K562 (cell line): ENCODE measurements around the gene ZNF92. TPM values are rescaled to one million over a fixed set of nuclear protein-coding genes. Genes with fewer than 3 reads are reported as not detected.

Experiments
- ATF3 ChIP-seq, 2 experiments: fragments of 450-650 bp in 1 of 2; sonication (generic) in 1 of 2; formaldehyde crosslinking in 1 of 2; IDR thresholded peaks in 1 of 2; conservative IDR thresholded peaks in 1 of 2; 2 replicates each; pipeline versions ENCODE4 v1.6.1 to v1.8.1; 2016 to 2023; ENCODE audit warnings: mild to moderate bottlenecking in 2 of 2, moderate library complexity in 2 of 2, inconsistent platforms in 1 of 2, missing genetic modification reagents in 1 of 2
- CBFA2T2 ChIP-seq: fragments of 450-650 bp; conservative IDR thresholded peaks from 2 replicates; pipeline ENCODE4 v1.6.1; 2017; ENCODE audit warnings: mild to moderate bottlenecking
- CBFA2T3 ChIP-seq: fragments of 450-650 bp; IDR thresholded peaks from 2 replicates; pipeline ENCODE4 v1.6.1; 2017
- DPF2 ChIP-seq: fragments of 450-650 bp; IDR thresholded peaks from 2 replicates; pipeline ENCODE4 v1.6.1; 2016
- FOSL1 ChIP-seq: fragments of 200-800 bp; sonication (Bioruptor generic); conservative IDR thresholded peaks from 2 replicates; pipeline ENCODE4 v1.6.1; 2016; ENCODE audit warnings: missing genetic modification characterization, missing compliant biosample characterization
- JUNB ChIP-seq: fragments of 450-650 bp; formaldehyde crosslinking; conservative IDR thresholded peaks from 2 replicates; pipeline ENCODE4 v1.4.0; 2020; ENCODE audit warnings: mild to moderate bottlenecking
- JUND ChIP-seq, 2 experiments: IDR thresholded peaks; 2 replicates in 1 of 2; 3 replicates in 1 of 2; pipeline ENCODE4 v1.6.1; 2011; ENCODE audit warnings: borderline replicate concordance in 2 of 2, low read depth in 2 of 2, low read length in 2 of 2, improper control_type of control experiment in 1 of 2, missing biosample characterization in 1 of 2, missing genetic modification characterization in 1 of 2, missing genetic modification reagents in 1 of 2
- KDM1A ChIP-seq, 2 experiments: fragments of 450-650 bp; IDR thresholded peaks; 2 replicates each; pipeline ENCODE4 v1.6.1; 2016; ENCODE audit warnings: mild to moderate bottlenecking in 2 of 2
- KLF13 ChIP-seq: fragments of 450-650 bp; IDR thresholded peaks from 2 replicates; pipeline ENCODE4 v1.6.1; 2016; ENCODE audit warnings: missing genetic modification characterization, low read depth, mild to moderate bottlenecking, missing compliant biosample characterization, moderate library complexity, borderline replicate concordance
- MBD2 ChIP-seq: sonication (generic); IDR thresholded peaks from 2 replicates; pipeline ENCODE4 v1.6.1; 2016; ENCODE audit warnings: low read depth, borderline replicate concordance
- MEIS2 ChIP-seq: fragments of 450-650 bp; IDR thresholded peaks from 2 replicates; pipeline ENCODE4 v1.6.1; 2014; ENCODE audit warnings: mild to moderate bottlenecking; ENCODE audit not compliant: partially characterized antibody
- MTF1 ChIP-seq: fragments of 250-450 bp; sonication (Bioruptor Pico); IDR thresholded peaks from 2 replicates; pipeline ENCODE4 v1.9.0; 2021; ENCODE audit warnings: moderate library complexity, mild to moderate bottlenecking, inconsistent platforms, borderline replicate concordance
- NFE2 ChIP-seq: IDR thresholded peaks from 2 replicates; pipeline ENCODE4 v1.6.1; 2014; ENCODE audit warnings: antibody characterized with exemption, low read depth
- POLR3A ChIP-seq: IDR thresholded peaks from 2 replicates; pipeline ENCODE4 v1.6.1; 2011; ENCODE audit warnings: borderline replicate concordance, mild to moderate bottlenecking, moderate library complexity; ENCODE audit not compliant: insufficient read length, insufficient read depth; ENCODE audit errors: extremely low read depth
- RCOR1 ChIP-seq, 2 experiments: IDR thresholded peaks; 2 replicates each; pipeline ENCODE4 v1.6.1; 2012; ENCODE audit warnings: low read depth in 2 of 2, low read length in 2 of 2, borderline replicate concordance in 1 of 2, improper control_type of control experiment in 1 of 2
- SMARCA4 ChIP-seq: fragments of 450-650 bp; IDR thresholded peaks from 2 replicates; pipeline ENCODE4 v1.6.1; 2016
- SMARCE1 ChIP-seq: fragments of 450-650 bp; IDR thresholded peaks from 2 replicates; pipeline ENCODE4 v1.7.1; 2016; ENCODE audit warnings: mild to moderate bottlenecking
- TRIM24 ChIP-seq, 2 experiments: fragments of 450-650 bp; IDR thresholded peaks; 2 replicates each; pipeline ENCODE4 v1.6.1; 2016
- VEZF1 ChIP-seq: fragments of 200-800 bp; sonication (Bioruptor generic); IDR thresholded peaks from 2 replicates; pipeline ENCODE4 v1.6.1; 2017; ENCODE audit warnings: missing genetic modification characterization, missing compliant biosample characterization
- ZNF589 ChIP-seq: fragments of 200-800 bp; sonication (Bioruptor generic); IDR thresholded peaks from 2 replicates; pipeline ENCODE4 v1.6.1; 2016; ENCODE audit warnings: low read depth, missing genetic modification characterization, missing compliant biosample characterization
- ZNF785 ChIP-seq: fragments of 250-450 bp; sonication (Bioruptor Pico); IDR thresholded peaks from 2 replicates; pipeline ENCODE4 v1.4.0; 2020; ENCODE audit warnings: mild to moderate bottlenecking
- polyA plus RNA-seq, 8 experiments: library from polyadenylated mRNA; depleted of rRNA in 4 of 8; stranded (reverse) in 5 of 8; unstranded in 3 of 8; fragments of >200 nt; fragmentation: Nextera tagmentation in 2 of 8; fragmentation: Illumina TruSeq in 1 of 8; extraction: Ambion mirVana in 2 of 8; extraction: Trizol in 1 of 8; gene quantifications; 2 replicates each; pipeline versions ENCODE4 v1.2.1 to v1.2.3, GENCODE V29; 2011 to 2014; ENCODE audit warnings: inconsistent platforms in 1 of 8, missing spikeins in 1 of 8
- total RNA-seq, 7 experiments: library from RNA; depleted of rRNA in 6 of 7; stranded (reverse); fragments of >200 nt in 6 of 7; fragmentation: Illumina TruSeq in 2 of 7; extraction: Trizol in 2 of 7; gene quantifications; 2 replicates each; pipeline versions ENCODE4 v1.2.1 to v1.2.3, GENCODE V29; 2011 to 2021; ENCODE audit warnings: low replicate concordance in 1 of 7
- TF ChIP-seq, protein P1 (sequence below): fragments of 200-800 bp; sonication (Bioruptor generic); IDR thresholded peaks from 2 replicates; pipeline ENCODE4 v1.6.1; 2017; ENCODE audit warnings: missing genetic modification characterization, missing compliant biosample characterization
- TF ChIP-seq, protein P2 (sequence below): sonication (generic); IDR thresholded peaks from 2 replicates; pipeline ENCODE4 v1.6.1; 2016

ZNF92 gene
- total and polyA plus RNA-seq, 9 of the 15 experiments (the other 6 are each of a cell fraction or from before 2014, with no cell fraction given), result 8.9 to 29.4 (median 12.5) TPM

- TF ChIP-seq ZNF589 (CRISPR knock-in tag), result 0 out of 2 replicates have a peak, but pooled peaks have one; percentile 50
- 0 out of 2 replicates have a peak, but pooled peaks have one; percentile 37 for TF ChIP-seq VEZF1 (CRISPR knock-in tag)
- TF ChIP-seq POLR3A, result no peak
- TF ChIP-seq ATF3 (IDR thresholded peaks at IDR 0.05), result peak; percentile 75
- TF ChIP-seq ATF3 (CRISPR knock-in tag; conservative IDR thresholded peaks at IDR 0.05), result no peak
- TF ChIP-seq KDM1A (IDR thresholded peaks at IDR 0.05), result peak in 1 of 2 experiments; percentile 58; a peak in 2 of 4 replicates
- TF ChIP-seq CBFA2T3, result peak; percentile 31
- no peak for TF ChIP-seq MTF1 (CRISPR knock-in tag)
- TF ChIP-seq RCOR1 (IDR thresholded peaks at IDR 0.05; ENCODE audit: borderline replicate concordance in 1 of 2, low read depth in 2 of 2, low read length in 2 of 2), result peak in 1 of 2 experiments; percentile 22; a peak in 1 of 4 replicates
- 0 out of 2 replicates have a peak, but pooled peaks have one; percentile 36 for TF ChIP-seq JUNB (CRISPR knock-in tag)
- TF ChIP-seq CBFA2T2, result 0 out of 2 replicates have a peak, but pooled peaks have one; percentile 9
- peak; percentile 58; the same call in 1 of the 2 replicates for TF ChIP-seq SMARCA4
- TF ChIP-seq DPF2, result 0 out of 2 replicates have a peak, but pooled peaks have one; percentile 35
- TF ChIP-seq MBD2, result no peak
- TF ChIP-seq NFE2, result 0 out of 2 replicates have a peak, but pooled peaks have one; percentile 7
- TF ChIP-seq TRIM24 (IDR thresholded peaks at IDR 0.05), result 0 out of 4 replicates have a peak, but pooled peaks of 1 of the 2 experiments have one; percentile 14
- TF ChIP-seq MEIS2, result peak; percentile 31
- TF ChIP-seq, protein P1, sequence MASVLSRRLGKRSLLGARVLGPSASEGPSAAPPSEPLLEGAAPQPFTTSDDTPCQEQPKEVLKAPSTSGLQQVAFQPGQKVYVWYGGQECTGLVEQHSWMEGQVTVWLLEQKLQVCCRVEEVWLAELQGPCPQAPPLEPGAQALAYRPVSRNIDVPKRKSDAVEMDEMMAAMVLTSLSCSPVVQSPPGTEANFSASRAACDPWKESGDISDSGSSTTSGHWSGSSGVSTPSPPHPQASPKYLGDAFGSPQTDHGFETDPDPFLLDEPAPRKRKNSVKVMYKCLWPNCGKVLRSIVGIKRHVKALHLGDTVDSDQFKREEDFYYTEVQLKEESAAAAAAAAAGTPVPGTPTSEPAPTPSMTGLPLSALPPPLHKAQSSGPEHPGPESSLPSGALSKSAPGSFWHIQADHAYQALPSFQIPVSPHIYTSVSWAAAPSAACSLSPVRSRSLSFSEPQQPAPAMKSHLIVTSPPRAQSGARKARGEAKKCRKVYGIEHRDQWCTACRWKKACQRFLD (CRISPR knock-in tag), result 0 out of 2 replicates have a peak, but pooled peaks have one; percentile 1
- peak; percentile 98 for TF ChIP-seq FOSL1 (tag)
- TF ChIP-seq ZNF785 (CRISPR knock-in tag), result no peak
- TF ChIP-seq KLF13 (tag), result no peak
- TF ChIP-seq JUND (IDR thresholded peaks at IDR 0.05; ENCODE audit: borderline replicate concordance, low read depth, low read length), result peak; percentile 87
- peak; percentile 87 for TF ChIP-seq JUND (tag; IDR thresholded peaks at IDR 0.05; ENCODE audit: borderline replicate concordance, low read depth, low read length)
- TF ChIP-seq, protein P2, sequence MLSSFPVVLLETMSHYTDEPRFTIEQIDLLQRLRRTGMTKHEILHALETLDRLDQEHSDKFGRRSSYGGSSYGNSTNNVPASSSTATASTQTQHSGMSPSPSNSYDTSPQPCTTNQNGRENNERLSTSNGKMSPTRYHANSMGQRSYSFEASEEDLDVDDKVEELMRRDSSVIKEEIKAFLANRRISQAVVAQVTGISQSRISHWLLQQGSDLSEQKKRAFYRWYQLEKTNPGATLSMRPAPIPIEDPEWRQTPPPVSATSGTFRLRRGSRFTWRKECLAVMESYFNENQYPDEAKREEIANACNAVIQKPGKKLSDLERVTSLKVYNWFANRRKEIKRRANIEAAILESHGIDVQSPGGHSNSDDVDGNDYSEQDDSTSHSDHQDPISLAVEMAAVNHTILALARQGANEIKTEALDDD, result peak; percentile 55
- TF ChIP-seq SMARCE1, result peak; percentile 62; the same call in 1 of the 2 replicates
Observed at GRCh38 chr7:65438598-65438997, 64.9 kb downstream of the ZNF92 start (continued).
